ENCODE data around the gene HTRA3.
A peak's percentile ranks its signal among the peaks of the same experiment; 100 is the strongest.

HTRA3 gene

GRCh38 chr4:8282742-8283141, 13.2 kb downstream of the HTRA3 start:
- peak overlapping the region; percentile 36 for H3K27ac ChIP-seq
- H3K27me3 ChIP-seq: no peaks in the 10 kb centered on the region
- TF ChIP-seq, protein P1, sequence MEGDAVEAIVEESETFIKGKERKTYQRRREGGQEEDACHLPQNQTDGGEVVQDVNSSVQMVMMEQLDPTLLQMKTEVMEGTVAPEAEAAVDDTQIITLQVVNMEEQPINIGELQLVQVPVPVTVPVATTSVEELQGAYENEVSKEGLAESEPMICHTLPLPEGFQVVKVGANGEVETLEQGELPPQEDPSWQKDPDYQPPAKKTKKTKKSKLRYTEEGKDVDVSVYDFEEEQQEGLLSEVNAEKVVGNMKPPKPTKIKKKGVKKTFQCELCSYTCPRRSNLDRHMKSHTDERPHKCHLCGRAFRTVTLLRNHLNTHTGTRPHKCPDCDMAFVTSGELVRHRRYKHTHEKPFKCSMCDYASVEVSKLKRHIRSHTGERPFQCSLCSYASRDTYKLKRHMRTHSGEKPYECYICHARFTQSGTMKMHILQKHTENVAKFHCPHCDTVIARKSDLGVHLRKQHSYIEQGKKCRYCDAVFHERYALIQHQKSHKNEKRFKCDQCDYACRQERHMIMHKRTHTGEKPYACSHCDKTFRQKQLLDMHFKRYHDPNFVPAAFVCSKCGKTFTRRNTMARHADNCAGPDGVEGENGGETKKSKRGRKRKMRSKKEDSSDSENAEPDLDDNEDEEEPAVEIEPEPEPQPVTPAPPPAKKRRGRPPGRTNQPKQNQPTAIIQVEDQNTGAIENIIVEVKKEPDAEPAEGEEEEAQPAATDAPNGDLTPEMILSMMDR (IDR thresholded peaks at IDR 0.05): no peak
- H3K9me3 ChIP-seq: no peaks in the 10 kb centered on the region
- peaks cover 38 to 49% of the 10 kb centered on the region in 2 experiments for H3K4me1 ChIP-seq (ENCODE audit: control insufficient read depth in 1 of 2, insufficient read depth in 1 of 2, low read depth in 1 of 2, low read length in 1 of 2)
- no peak overlapping the region for H3K4me3 ChIP-seq (ENCODE audit: low read depth in 1 of 2, low read length in 1 of 2)
- no peaks in the 10 kb centered on the region for H3K36me3 ChIP-seq

DNA sequence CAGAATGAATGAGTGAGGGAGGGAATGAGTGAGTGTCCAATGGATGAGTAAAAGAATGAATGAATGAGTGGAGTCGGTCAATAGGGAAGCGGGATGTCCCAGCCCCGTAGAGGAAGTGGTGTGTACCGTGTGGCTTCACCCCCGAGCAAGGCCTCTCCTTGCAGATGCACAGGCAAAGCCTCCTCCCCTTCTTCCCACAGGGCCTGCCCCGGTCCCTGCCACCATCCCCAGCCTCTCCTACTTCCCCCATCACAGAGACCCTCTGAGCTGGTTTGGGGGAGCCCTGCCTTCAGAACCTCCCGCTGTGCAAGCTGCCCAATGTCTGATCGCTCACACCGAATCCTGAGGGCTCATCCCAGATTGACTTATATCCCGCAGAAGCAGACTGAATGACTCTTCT, 13.6 kb downstream of the HTRA3 start:
- Histone ChIP-seq H3K27ac (peak overlapping the region; percentile 14), H3K27me3 (no peaks in the 10 kb centered on the region)
- TF ChIP-seq, protein P1 (IDR thresholded peaks at IDR 0.05): no peak

DNA sequence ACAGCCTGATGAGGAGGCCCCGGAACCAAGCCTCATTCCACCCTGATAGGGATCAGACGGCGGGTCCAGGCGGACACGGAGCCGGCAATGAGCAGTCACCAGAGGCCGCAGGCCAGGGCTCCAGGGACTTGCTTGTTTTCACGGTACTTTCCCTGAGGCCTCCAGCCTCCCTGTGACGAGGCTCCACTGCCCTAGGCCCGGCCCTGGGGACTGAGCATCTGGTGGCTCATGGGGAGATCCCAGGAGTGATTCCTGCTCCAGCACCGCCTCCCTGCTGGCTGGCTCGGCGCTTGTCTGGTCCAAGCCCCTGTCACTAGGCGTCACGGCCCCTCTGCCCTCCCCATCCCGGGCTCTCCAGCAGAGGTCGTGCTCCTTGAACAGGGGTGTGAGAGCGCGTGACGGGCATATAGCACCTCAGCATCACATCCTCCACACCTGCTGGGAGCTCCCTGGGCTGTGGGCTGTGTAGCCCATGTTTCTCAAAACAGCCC, 14.1 kb downstream of the HTRA3 start:
- no peaks in the 10 kb centered on the region for H3K36me3 ChIP-seq
- no peaks in the 10 kb centered on the region for H3K27me3 ChIP-seq
- no peaks in the 10 kb centered on the region for H3K9me3 ChIP-seq
- TF ChIP-seq, protein P1 (IDR thresholded peaks at IDR 0.05): no peak
- H3K4me3 ChIP-seq (ENCODE audit: low read depth in 1 of 2, low read length in 1 of 2): no peak overlapping the region
- H3K27ac ChIP-seq: peak overlapping the region; percentile 14
- H3K4me1 ChIP-seq (ENCODE audit: control insufficient read depth in 1 of 2, insufficient read depth in 1 of 2, low read depth in 1 of 2, low read length in 1 of 2): peaks cover 41 to 51% of the 10 kb centered on the region in 2 experiments

More for the DNA sequence above, 13.6 kb downstream of the HTRA3 start:
- Histone ChIP-seq H3K9me3 (no peaks in the 10 kb centered on the region), H3K4me1 (ENCODE audit: control insufficient read depth in 1 of 2, insufficient read depth in 1 of 2, low read depth in 1 of 2, low read length in 1 of 2) (peaks cover 41 to 50% of the 10 kb centered on the region in 2 experiments), H3K4me3 (ENCODE audit: low read depth in 1 of 2, low read length in 1 of 2) (no peak overlapping the region), H3K36me3 (no peaks in the 10 kb centered on the region)

DNA sequence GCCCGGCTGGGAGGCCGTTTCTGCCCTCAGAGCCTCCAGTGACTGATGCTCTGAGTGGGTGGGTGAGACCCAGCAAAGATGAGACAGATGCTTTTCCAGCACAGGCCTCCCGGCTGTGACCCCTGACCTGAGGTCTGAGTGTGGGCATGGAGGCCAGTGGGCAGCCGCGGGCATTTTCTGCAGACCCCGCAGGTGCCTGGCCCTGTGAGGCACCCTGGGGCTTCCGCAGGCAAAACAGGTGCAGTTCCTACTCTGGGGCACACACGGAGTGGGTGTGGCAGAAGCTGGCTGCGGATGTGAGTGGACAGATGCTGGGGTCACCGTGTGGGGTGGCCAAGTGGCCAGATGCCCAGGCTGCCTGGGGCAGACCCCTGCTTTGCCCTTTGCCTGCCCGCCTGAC, 14.8 kb downstream of the HTRA3 start:
- TF ChIP-seq, protein P1 (IDR thresholded peaks at IDR 0.05): no peak
- H3K4me3 ChIP-seq (ENCODE audit: low read depth in 1 of 2, low read length in 1 of 2): no peak overlapping the region
- no peaks in the 10 kb centered on the region for H3K36me3 ChIP-seq

DNA sequence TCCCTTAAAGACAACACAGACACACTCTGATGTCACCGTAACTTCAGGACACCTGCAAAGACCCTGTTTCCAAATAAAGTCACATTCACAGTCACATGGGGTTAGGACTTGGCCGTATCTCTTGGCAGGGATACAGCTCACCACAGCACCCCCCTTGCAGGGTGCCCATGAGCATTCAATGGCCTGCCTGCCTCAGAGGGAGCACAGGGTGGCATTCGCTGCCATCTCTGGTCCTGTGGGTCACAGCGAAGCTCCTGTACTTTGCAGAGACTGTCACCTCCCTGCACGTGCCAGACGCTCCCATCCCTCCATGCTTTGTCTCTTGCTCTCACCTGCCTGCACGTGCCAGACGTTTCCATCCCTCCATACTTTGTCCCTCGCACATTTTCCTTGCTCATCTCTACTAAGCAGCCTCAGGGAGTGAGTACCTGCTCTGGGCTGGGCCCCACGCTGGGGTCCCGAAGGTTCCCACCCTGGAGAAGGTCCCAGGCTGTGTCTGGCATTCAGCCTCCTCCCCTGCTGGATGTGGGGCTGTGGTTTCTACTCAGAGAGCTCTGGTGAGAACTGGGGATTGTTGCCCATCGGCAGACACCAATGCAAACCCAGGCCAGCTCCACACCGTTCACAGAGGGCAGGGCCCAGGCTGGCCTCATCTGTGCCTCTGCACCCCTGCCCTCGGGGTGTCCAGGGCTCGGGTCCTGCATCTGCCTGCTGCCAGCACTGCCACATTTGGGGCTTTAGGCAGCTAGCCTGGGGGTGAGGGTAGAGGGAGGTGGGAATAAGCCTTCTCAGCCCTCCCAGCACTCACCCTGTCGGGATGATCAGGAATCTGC, 15.8 kb downstream of the HTRA3 start:
- Histone ChIP-seq H3K27ac (no peak overlapping the region), H3K4me3 (ENCODE audit: low read depth in 1 of 2, low read length in 1 of 2) (no peak overlapping the region), H3K27me3 (no peaks in the 10 kb centered on the region), H3K36me3 (peaks cover 6% of the 10 kb centered on the region), H3K9me3 (no peaks in the 10 kb centered on the region), H3K4me1 (ENCODE audit: control insufficient read depth in 1 of 2, insufficient read depth in 1 of 2, low read depth in 1 of 2, low read length in 1 of 2) (peaks cover 40 to 56% of the 10 kb centered on the region in 2 experiments)
- TF ChIP-seq, protein P1 (IDR thresholded peaks at IDR 0.05): no peak

More for the DNA sequence above, 14.8 kb downstream of the HTRA3 start:
- Histone ChIP-seq H3K27ac (no peak overlapping the region), H3K9me3 (no peaks in the 10 kb centered on the region), H3K4me1 (ENCODE audit: control insufficient read depth in 1 of 2, insufficient read depth in 1 of 2, low read depth in 1 of 2, low read length in 1 of 2) (peaks cover 39 to 52% of the 10 kb centered on the region in 2 experiments), H3K27me3 (no peaks in the 10 kb centered on the region)

Measured in neutrophil (primary cell).